ENCODE data around the gene ADAMTS18. TPM values are rescaled to one million over a fixed set of nuclear protein-coding genes. Genes with fewer than 3 reads are reported as not detected.

ADAMTS18 gene
- polyA plus RNA-seq, 1 donor (not counting 4 experiments of a cell fraction or from before 2014, with no cell fraction given), result not detected

- FAIRE-seq, result no peak
- Histone ChIP-seq H3K9me3 (ENCODE audit: control insufficient read depth, low read depth, low read length) (no peaks in the 10 kb centered on the region), H2AFZ (ENCODE audit: control insufficient read depth, low read length) (no peak overlapping the region), H3K27ac (ENCODE audit: control insufficient read depth, insufficient read depth, low read length) (no peak overlapping the region), H3K36me3 (ENCODE audit: control insufficient read depth in 2 of 2, extremely low read depth in 1 of 2, insufficient read depth in 2 of 2, low read length in 2 of 2) (no peaks in the 10 kb centered on the region), H3K79me2 (ENCODE audit: control insufficient read depth, insufficient read depth, low read length) (no peaks in the 10 kb centered on the region), H3K4me1 (ENCODE audit: control insufficient read depth, extremely low read depth, insufficient read depth, low read length) (no peaks in the 10 kb centered on the region), H3K27me3 (ENCODE audit: control insufficient read depth, extremely low read depth, insufficient read depth, low read length) (no peaks in the 10 kb centered on the region), H3K4me3 (ENCODE audit: control insufficient read depth in 2 of 3, extremely low read depth in 1 of 3, insufficient read depth in 2 of 3, low read depth in 1 of 3, low read length in 3 of 3) (no peak overlapping the region), H3K9me1 (ENCODE audit: control insufficient read depth, extremely low read depth, insufficient read depth, low read length) (no peaks in the 10 kb centered on the region), H3K9ac (ENCODE audit: control insufficient read depth, extremely low read depth, insufficient read depth, low read length) (no peak overlapping the region), H3K4me2 (ENCODE audit: control insufficient read depth, extremely low read depth, insufficient read depth, low read depth, low read length) (no peak overlapping the region), H4K20me1 (ENCODE audit: control insufficient read depth, extremely low read depth, insufficient read depth, low read length) (no peaks in the 10 kb centered on the region)
- TF ChIP-seq EZH2 (IDR thresholded peaks at IDR 0.05; ENCODE audit: low read length) (no peak), CTCF (optimal IDR thresholded peaks at IDR 0.05 in 1 of 3, IDR thresholded peaks at IDR 0.05 in 1 of 3, conservative IDR thresholded peaks at IDR 0.05 in 1 of 3; ENCODE audit: extremely low read depth in 1 of 3, insufficient read depth in 2 of 3, low read length in 3 of 3) (no peak)
- DNase-seq (ENCODE audit: low read depth, low spot score), result no peak
- dilution Hi-C loops (cut with MboI; ENCODE audit: extremely low pct_ligation_motif_present, low sequenced_read_pairs), result no loop called here
Measured at GRCh38 chr16:77480681-77481315, 46.0 kb upstream of the ADAMTS18 start.

GRCh38 chr16:77472262-77472661 lies 37.4 kb upstream of the ADAMTS18 start:
- FAIRE-seq (no peak), DNase-seq (ENCODE audit: low read depth, low spot score) (no peak)
- Histone ChIP-seq H3K27me3 (ENCODE audit: control insufficient read depth, extremely low read depth, insufficient read depth, low read length) (no peaks in the 10 kb centered on the region), H4K20me1 (ENCODE audit: control insufficient read depth, extremely low read depth, insufficient read depth, low read length) (no peaks in the 10 kb centered on the region), H3K4me2 (ENCODE audit: control insufficient read depth, extremely low read depth, insufficient read depth, low read depth, low read length) (no peak overlapping the region), H3K36me3 (ENCODE audit: control insufficient read depth in 2 of 2, extremely low read depth in 1 of 2, insufficient read depth in 2 of 2, low read length in 2 of 2) (no peaks in the 10 kb centered on the region), H3K4me3 (ENCODE audit: control insufficient read depth in 2 of 3, extremely low read depth in 1 of 3, insufficient read depth in 2 of 3, low read depth in 1 of 3, low read length in 3 of 3) (no peak overlapping the region), H3K27ac (ENCODE audit: control insufficient read depth, insufficient read depth, low read length) (no peak overlapping the region), H3K9ac (ENCODE audit: control insufficient read depth, extremely low read depth, insufficient read depth, low read length) (no peak overlapping the region), H3K79me2 (ENCODE audit: control insufficient read depth, insufficient read depth, low read length) (no peaks in the 10 kb centered on the region), H3K9me1 (ENCODE audit: control insufficient read depth, extremely low read depth, insufficient read depth, low read length) (no peaks in the 10 kb centered on the region), H3K4me1 (ENCODE audit: control insufficient read depth, extremely low read depth, insufficient read depth, low read length) (no peaks in the 10 kb centered on the region), H2AFZ (ENCODE audit: control insufficient read depth, low read length) (no peak overlapping the region), H3K9me3 (ENCODE audit: control insufficient read depth, low read depth, low read length) (no peaks in the 10 kb centered on the region)
- no peak for TF ChIP-seq EZH2 (IDR thresholded peaks at IDR 0.05; ENCODE audit: low read length)
- no peak for TF ChIP-seq CTCF (optimal IDR thresholded peaks at IDR 0.05 in 1 of 3, IDR thresholded peaks at IDR 0.05 in 1 of 3, conservative IDR thresholded peaks at IDR 0.05 in 1 of 3; ENCODE audit: extremely low read depth in 1 of 3, insufficient read depth in 2 of 3, low read length in 3 of 3)
- dilution Hi-C loops (cut with MboI; ENCODE audit: extremely low pct_ligation_motif_present, low sequenced_read_pairs), result no loop called here
